GM20000 (cell line): ENCODE measurements around the gene STON2.

ENCODE experiments used
- DNase-seq: peaks from one replicate; pipeline ENCODE4 v3.0.0; 2012; ENCODE audit warnings: low spot score
- CTCF ChIP-seq: IDR thresholded peaks from 2 replicates; pipeline ENCODE4 v1.5.1; 2012; ENCODE audit warnings: mild to moderate bottlenecking, control low read depth; ENCODE audit errors: extremely low read depth, missing control alignments

Gene STON2

GRCh38 chr14:81353691-81354323 lies 46.3 kb downstream of the STON2 start:
- no peak for DNase-seq
- TF ChIP-seq CTCF, result no peak

- DNase-seq, result no peak
- no peak for TF ChIP-seq CTCF
Observed at GRCh38 chr14:81352413-81352812, 47.7 kb downstream of the STON2 start.

GRCh38 chr14:81351205-81351604 lies 48.9 kb downstream of the STON2 start:
- no peak for DNase-seq
- no peak for TF ChIP-seq CTCF

- no peak for DNase-seq
- TF ChIP-seq CTCF, result no peak
Observed at GRCh38 chr14:81350344-81351130, 49.6 kb downstream of the STON2 start.

- DNase-seq, result no peak
- TF ChIP-seq CTCF, result no peak
Observed at GRCh38 chr14:81348061-81348460, 52.1 kb downstream of the STON2 start.

- DNase-seq, result no peak
- TF ChIP-seq CTCF, result no peak
Observed at GRCh38 chr14:81345781-81346180, 54.3 kb downstream of the STON2 start.

GRCh38 chr14:81344481-81345160 lies 55.5 kb downstream of the STON2 start:
- TF ChIP-seq CTCF, result no peak
- no peak for DNase-seq
